Retina (tissue), 1 donor: ENCODE results near the gene LCK.

ENCODE experiments used
- DNase-seq: peaks from one replicate; pipeline ENCODE4 v3.0.0-alpha.2; 2016

The LCK gene

DNA sequence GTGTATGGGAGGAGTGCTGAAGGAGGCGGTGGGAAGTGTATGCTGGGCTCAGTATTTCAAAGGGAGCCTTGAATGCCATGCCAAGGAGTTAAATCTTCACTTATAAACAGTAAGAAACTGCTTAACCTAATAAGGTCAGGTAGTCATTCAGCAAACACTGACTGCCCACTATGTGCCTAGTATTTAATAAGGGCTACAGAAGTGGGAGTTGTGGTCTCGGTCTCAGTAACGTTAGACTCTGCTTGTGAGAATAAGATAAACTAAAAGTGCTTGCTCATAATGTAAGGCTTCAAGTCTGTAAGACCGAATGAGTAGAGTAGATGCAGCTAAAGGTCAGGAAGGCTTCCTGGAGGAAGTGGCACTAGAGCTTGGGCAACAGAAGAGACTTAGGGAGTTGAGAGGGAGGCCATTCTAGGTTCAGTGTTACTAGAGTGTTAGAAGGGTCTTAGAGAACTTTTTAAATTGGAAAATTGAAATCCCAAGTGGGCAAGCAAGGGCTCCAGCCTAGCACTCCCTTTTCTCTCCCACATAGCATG, 78.9 kb downstream of the LCK start:
- no peak for DNase-seq

GRCh38 chr1:32330558-32331151, 79.6 kb downstream of the LCK start:
- DNase-seq = no peak

- no peak for DNase-seq
Observed at GRCh38 chr1:32331549-32331948, 80.5 kb downstream of the LCK start.

GRCh38 chr1:32332290-32333079, 81.4 kb downstream of the LCK start:
- no peak for DNase-seq

DNA sequence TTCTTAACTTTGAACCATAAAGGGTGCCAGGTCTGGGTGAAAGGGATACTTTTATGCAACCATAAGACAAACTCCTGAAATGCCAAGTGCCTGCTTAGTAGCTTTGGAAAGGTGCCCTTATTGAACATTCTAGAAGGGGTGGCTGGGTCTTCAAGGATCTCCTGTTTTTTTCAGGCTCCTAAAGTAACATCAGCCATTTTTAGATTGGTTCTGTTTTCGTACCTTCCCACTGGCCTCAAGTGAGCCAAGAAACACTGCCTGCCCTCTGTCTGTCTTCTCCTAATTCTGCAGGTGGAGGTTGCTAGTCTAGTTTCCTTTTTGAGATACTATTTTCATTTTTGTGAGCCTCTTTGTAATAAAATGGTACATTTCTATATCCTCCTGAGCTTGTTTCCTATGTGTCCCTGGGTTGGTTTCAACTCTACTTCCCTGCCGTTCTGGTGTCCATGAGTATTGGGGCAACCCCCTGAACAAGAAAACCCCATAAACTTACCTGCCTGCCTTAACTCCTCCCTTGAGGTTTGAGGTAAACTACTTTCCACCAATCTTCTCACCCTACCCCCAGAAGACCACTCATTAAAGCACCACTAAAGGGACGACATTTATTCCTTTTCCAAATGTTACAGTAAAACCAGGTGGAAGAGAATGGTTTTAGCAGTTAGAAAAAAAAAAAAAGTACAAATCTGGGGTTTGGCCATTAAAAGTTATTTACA, 82.3 kb downstream of the LCK start:
- no peak for DNase-seq

DNA sequence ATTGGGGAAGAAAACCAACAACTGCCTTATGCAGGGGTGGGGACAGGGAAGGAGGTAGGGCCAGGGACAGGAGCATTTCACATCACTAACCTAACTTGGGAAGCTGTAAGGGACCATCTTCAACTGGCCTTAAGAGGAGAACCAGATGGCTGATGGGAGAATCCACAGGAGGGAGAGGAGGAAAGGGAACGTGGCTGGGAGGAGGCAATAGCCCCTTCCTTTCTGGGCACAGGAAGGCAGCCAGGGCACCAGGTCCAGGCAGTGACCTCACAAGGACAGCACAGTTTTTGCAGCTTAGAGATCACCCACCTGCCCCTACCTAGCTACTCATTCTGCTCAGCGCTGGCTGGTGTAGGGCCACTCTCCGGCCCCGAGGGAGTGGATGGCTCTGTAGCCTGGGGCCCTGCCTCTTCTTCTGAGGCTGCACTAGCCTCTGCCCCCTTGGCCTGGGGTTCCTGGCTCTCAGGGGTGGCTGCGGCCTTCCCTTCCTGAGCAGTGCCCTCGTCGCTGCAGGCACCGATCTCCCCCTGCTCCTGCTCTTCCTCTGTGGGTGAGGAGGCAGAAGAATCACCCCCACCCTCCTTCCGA, 83.3 kb downstream of the LCK start:
- no peak for DNase-seq

DNA sequence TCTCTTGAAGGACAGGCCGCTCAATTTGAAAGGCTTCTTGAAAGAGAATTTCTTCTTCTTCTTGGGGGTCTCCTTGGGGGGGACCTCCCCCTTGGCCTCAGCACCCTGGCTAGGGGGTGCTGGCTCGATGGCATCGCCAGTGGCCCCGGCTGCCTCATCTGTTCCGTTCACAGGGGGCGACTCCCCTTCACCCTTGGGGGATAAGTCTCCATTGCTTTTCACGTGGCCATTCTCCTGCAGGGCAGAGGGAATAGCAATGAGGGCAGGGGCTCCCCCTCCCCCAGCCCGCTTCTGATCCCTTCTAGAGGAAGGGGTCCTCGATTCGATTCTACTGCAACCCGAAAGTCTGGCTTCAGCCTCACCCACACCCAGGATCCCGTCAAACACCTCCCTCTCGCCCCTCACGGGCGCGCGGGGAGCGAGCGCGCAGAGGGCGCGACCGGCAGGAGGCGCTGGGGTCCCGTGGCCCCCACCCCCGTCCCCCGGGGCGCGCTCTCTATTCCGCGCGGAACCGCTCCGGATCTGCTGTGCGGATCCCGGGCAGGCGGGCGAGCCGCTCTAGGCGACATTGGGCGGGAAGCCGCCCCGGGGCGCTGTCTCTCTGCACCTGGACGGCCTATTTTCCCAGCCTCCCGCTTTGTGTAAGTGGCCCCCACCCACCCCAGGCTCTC, 83.9 kb downstream of the LCK start:
- DNase-seq = peak; percentile 87

GRCh38 chr1:32335535-32335789, 84.4 kb downstream of the LCK start:
- DNase-seq = no peak
